HCT116 (cell line): ENCODE data around the gene CNTNAP5. TPM values are rescaled to one million over a fixed set of nuclear protein-coding genes. Genes with fewer than 3 reads are reported as not detected.

Source experiments
- ATAC-seq: fragments of 200-7000 bp; cut with Tn5 transposase; 2 replicates; pipeline ENCODE4 v1.9.1; 2020; ENCODE audit warnings: mild to moderate bottlenecking, moderate library complexity
- BruUV-seq: library from RNA; stranded (reverse); fragments of 400-500 nt; replicated peaks from 2 replicates; lab custom pipeline; 2021; lab: Mats Ljungman, UMichigan
- CTCF ChIA-PET: fragments of 300-600 bp; sonication (Branson Sonifier 250); formaldehyde crosslinking; loops from one replicate; lab custom pipeline; 2021; ENCODE audit warnings: antibody characterized with exemption; lab: Charles Lee
- POLR2A ChIA-PET: fragments of 300-600, 350-600 bp; sonication (Branson Sonifier 250); formaldehyde crosslinking; loops from one replicate; lab custom pipeline; 2021; ENCODE audit warnings: antibody characterized with exemption; lab: Charles Lee
- RAD21 ChIA-PET, 2 experiments: fragments of 300-600 bp; sonication (Branson Sonifier 250); formaldehyde crosslinking; loops; one replicate each; lab custom pipeline; 2023; ENCODE audit warnings: low total read pairs in 2 of 2; ENCODE audit not compliant: uncharacterized antibody in 2 of 2, unreplicated experiment in 2 of 2, low non-redundant PET in 1 of 2; lab: Charles Lee
- DNase-seq: peaks from one replicate; pipeline ENCODE4 v3.0.0-alpha.2; 2010; ENCODE audit warnings: low read depth, low spot score
- H2AFZ ChIP-seq: fragments of 200-600 bp; shearing (Covaris generic), sonication (generic); 2 replicates; pipeline ENCODE4 v1.6.1; 2017; ENCODE audit warnings: low read depth, mixed run types, mixed read lengths, antibody characterized with exemption, low read length; ENCODE audit not compliant: poor library complexity, severe bottlenecking
- H3K27ac ChIP-seq: 2 replicates; pipeline ENCODE4 v1.5.1; 2012; ENCODE audit warnings: low read depth, low read length
- H3K27me3 ChIP-seq: fragments of 200-600 bp; sonication (generic); 2 replicates; pipeline ENCODE4 v1.6.1; 2016; ENCODE audit warnings: mixed run types, low read length, mixed read lengths; ENCODE audit not compliant: insufficient read depth
- H3K36me3 ChIP-seq, 2 experiments: fragments of 200-500 bp in 1 of 2; fragments of 200-600 bp in 1 of 2; sonication (Bioruptor generic) in 1 of 2; sonication (generic) in 1 of 2; 2 replicates each; pipeline versions ENCODE4 v1.5.1 to v1.6.1; 2014 to 2016; ENCODE audit warnings: low read length in 2 of 2, inconsistent platforms in 1 of 2, mixed read lengths in 1 of 2, mixed run types in 1 of 2; ENCODE audit not compliant: insufficient read depth in 2 of 2, control insufficient read depth in 1 of 2
- H3K4me1 ChIP-seq, 2 experiments: fragments of 200-600 bp in 1 of 2; sonication (generic) in 1 of 2; 2 replicates each; pipeline versions ENCODE4 v1.5.1 to v1.6.1; 2012 to 2017; ENCODE audit warnings: low read length in 2 of 2, inconsistent platforms in 1 of 2, mild to moderate bottlenecking in 1 of 2, mixed read lengths in 1 of 2, mixed run types in 1 of 2, moderate library complexity in 1 of 2; ENCODE audit not compliant: insufficient read depth in 2 of 2, control insufficient read depth in 1 of 2
- H3K4me2 ChIP-seq: fragments of 200-600 bp; sonication (generic); 2 replicates; pipeline ENCODE4 v1.6.1; 2017; ENCODE audit warnings: mixed run types, low read length, mixed read lengths
- H3K4me3 ChIP-seq, 2 experiments: fragments of 200-600 bp in 1 of 2; sonication (generic) in 1 of 2; replicated peaks in 1 of 2; 2 replicates each; pipeline ENCODE4 v1.5.1; 2011 to 2016; ENCODE audit warnings: low read length in 2 of 2, control low read depth in 1 of 2, low read depth in 1 of 2, mild to moderate bottlenecking in 1 of 2, mixed read lengths in 1 of 2, mixed run types in 1 of 2
- H3K79me2 ChIP-seq: fragments of 200-600 bp; sonication (generic); 2 replicates; pipeline ENCODE4 v1.6.1; 2017; ENCODE audit warnings: mild to moderate bottlenecking, mixed run types, low read length, moderate library complexity, mixed read lengths; ENCODE audit not compliant: insufficient read depth
- H3K9ac ChIP-seq: fragments of 200-600 bp; sonication (generic); 2 replicates; pipeline ENCODE4 v1.6.1; 2016; ENCODE audit warnings: low read length, mixed read lengths
- H3K9me2 ChIP-seq: fragments of 200-600 bp; sonication (generic), shearing (Covaris generic); 2 replicates; pipeline ENCODE4 v1.6.1; 2017; ENCODE audit warnings: mixed run types, mild to moderate bottlenecking, moderate library complexity; ENCODE audit not compliant: insufficient read depth
- H3K9me3 ChIP-seq, 2 experiments: fragments of 200-500 bp in 1 of 2; fragments of 200-600 bp in 1 of 2; sonication (Bioruptor generic) in 1 of 2; sonication (generic) in 1 of 2; 2 replicates each; pipeline ENCODE4 v1.6.1; 2014 to 2017; ENCODE audit warnings: low read length in 2 of 2, mixed read lengths in 2 of 2, inconsistent platforms in 1 of 2, low read depth in 1 of 2, mild to moderate bottlenecking in 1 of 2, mixed run types in 1 of 2, moderate library complexity in 1 of 2; ENCODE audit not compliant: control insufficient read depth in 1 of 2, insufficient read depth in 1 of 2
- H4K20me1 ChIP-seq: fragments of 200-600 bp; sonication (generic), shearing (Covaris generic); 2 replicates; pipeline ENCODE4 v1.6.1; 2017; ENCODE audit warnings: mixed run types, mild to moderate bottlenecking, moderate library complexity; ENCODE audit not compliant: insufficient read depth
- CBX3 ChIP-seq: IDR thresholded peaks from 2 replicates; pipeline ENCODE4 v1.6.1; 2012; ENCODE audit warnings: low read depth
- CEBPB ChIP-seq: IDR thresholded peaks from 2 replicates; pipeline ENCODE4 v1.6.1; 2012; ENCODE audit warnings: low read depth
- EGR1 ChIP-seq: IDR thresholded peaks from 2 replicates; pipeline ENCODE4 v1.6.1; 2012; ENCODE audit warnings: low read depth
- ELF1 ChIP-seq: IDR thresholded peaks from 2 replicates; pipeline ENCODE4 v1.6.1; 2012; ENCODE audit warnings: low read depth, borderline replicate concordance
- EZH2 ChIP-seq: fragments of 200-600 bp; sonication (generic); IDR thresholded peaks from 2 replicates; pipeline ENCODE4 v1.6.1; 2017; ENCODE audit warnings: antibody characterized with exemption, mixed run types
- EZH2phosphoT487 ChIP-seq: fragments of 200-600 bp; IDR thresholded peaks from 2 replicates; pipeline ENCODE4 v1.6.1; 2018; ENCODE audit warnings: antibody characterized with exemption, borderline replicate concordance
- JUND ChIP-seq: IDR thresholded peaks from 2 replicates; pipeline ENCODE4 v1.6.1; 2012
- POLR2A ChIP-seq: IDR thresholded peaks from 2 replicates; pipeline ENCODE4 v1.7.0; 2011; ENCODE audit warnings: borderline replicate concordance; ENCODE audit not compliant: insufficient read depth, insufficient read length; ENCODE audit errors: extremely low read depth
- POLR2AphosphoS5 ChIP-seq: IDR thresholded peaks from 2 replicates; pipeline ENCODE4 v1.6.1; 2011; ENCODE audit warnings: mild to moderate bottlenecking, low read depth, low read length, moderate library complexity
- RAD21 ChIP-seq: IDR thresholded peaks from 2 replicates; pipeline ENCODE4 v1.6.1; 2012; ENCODE audit warnings: low read depth, mild to moderate bottlenecking
- REST ChIP-seq: IDR thresholded peaks from 2 replicates; pipeline ENCODE4 v1.6.1; 2012; ENCODE audit warnings: low read depth
- SP1 ChIP-seq: IDR thresholded peaks from 2 replicates; pipeline ENCODE4 v1.6.1; 2012; ENCODE audit warnings: low read depth
- SRF ChIP-seq: IDR thresholded peaks from 2 replicates; pipeline ENCODE4 v1.6.1; 2012; ENCODE audit warnings: low read depth
- TCF7L2 ChIP-seq: IDR thresholded peaks from 2 replicates; pipeline ENCODE4 v1.7.0; 2011; ENCODE audit warnings: borderline replicate concordance, inconsistent platforms; ENCODE audit not compliant: insufficient read depth, insufficient read length; ENCODE audit errors: extremely low read depth
- YY1 ChIP-seq: IDR thresholded peaks from 2 replicates; pipeline ENCODE4 v1.6.1; 2011; ENCODE audit warnings: low read length, low read depth, moderate library complexity, mild to moderate bottlenecking; ENCODE audit not compliant: insufficient replicate concordance; ENCODE audit errors: extremely low read depth
- ZFX ChIP-seq: fragments of 450-650 bp; IDR thresholded peaks from 2 replicates; pipeline ENCODE4 v1.6.1; 2017
- ZNF274 ChIP-seq: fragments of 200-500 bp; sonication (Bioruptor generic); IDR thresholded peaks from 2 replicates; pipeline ENCODE4 v1.6.1; 2014; ENCODE audit warnings: mild to moderate bottlenecking, low read depth, low read length, inconsistent platforms
- intact Hi-C: fragments of 100-400 bp; cut with micrococcal nuclease; formaldehyde crosslinking; loops from 2 replicates; pipeline ENCODE4 v1.10.0; 2022
- total RNA-seq: library from RNA; stranded (reverse); gene quantifications from one replicate; pipeline ENCODE4 v1.2.1, GENCODE V29; 2021; ENCODE audit not compliant: unreplicated experiment
- TF ChIP-seq, protein P1 (sequence below), 3 experiments: fragments of 200-600 bp in 1 of 3; sonication (generic) in 1 of 3; IDR thresholded peaks in 2 of 3; conservative IDR thresholded peaks in 1 of 3; 2 replicates each; pipeline ENCODE4 v1.5.1; 2012 to 2017; ENCODE audit warnings: low read depth in 2 of 3, low read length in 2 of 3, antibody characterized with exemption in 1 of 3, borderline replicate concordance in 1 of 3, control low read depth in 1 of 3, mild to moderate bottlenecking in 1 of 3, mixed read lengths in 1 of 3, mixed run types in 1 of 3, moderate library complexity in 1 of 3; ENCODE audit not compliant: insufficient read depth in 1 of 3
- TF ChIP-seq, protein P2 (sequence below): IDR thresholded peaks from 2 replicates; pipeline ENCODE4 v1.6.1; 2012

The CNTNAP5 gene
- total RNA-seq, 1 experiment from 2014 or later: not detected

- H2AFZ ChIP-seq: no peak overlapping the region
- TF ChIP-seq SP1 (no peak), EZH2phosphoT487 (no peak), EZH2 (no peak), ZNF274 (no peak), EGR1 (no peak), POLR2AphosphoS5 (no peak), CEBPB (no peak), TCF7L2 (no peak), ELF1 (no peak), SRF (no peak), RAD21 (no peak), POLR2A (no peak), REST (no peak), JUND (no peak), CBX3 (no peak), ZFX (no peak), YY1 (no peak)
- TF ChIP-seq, protein P1, sequence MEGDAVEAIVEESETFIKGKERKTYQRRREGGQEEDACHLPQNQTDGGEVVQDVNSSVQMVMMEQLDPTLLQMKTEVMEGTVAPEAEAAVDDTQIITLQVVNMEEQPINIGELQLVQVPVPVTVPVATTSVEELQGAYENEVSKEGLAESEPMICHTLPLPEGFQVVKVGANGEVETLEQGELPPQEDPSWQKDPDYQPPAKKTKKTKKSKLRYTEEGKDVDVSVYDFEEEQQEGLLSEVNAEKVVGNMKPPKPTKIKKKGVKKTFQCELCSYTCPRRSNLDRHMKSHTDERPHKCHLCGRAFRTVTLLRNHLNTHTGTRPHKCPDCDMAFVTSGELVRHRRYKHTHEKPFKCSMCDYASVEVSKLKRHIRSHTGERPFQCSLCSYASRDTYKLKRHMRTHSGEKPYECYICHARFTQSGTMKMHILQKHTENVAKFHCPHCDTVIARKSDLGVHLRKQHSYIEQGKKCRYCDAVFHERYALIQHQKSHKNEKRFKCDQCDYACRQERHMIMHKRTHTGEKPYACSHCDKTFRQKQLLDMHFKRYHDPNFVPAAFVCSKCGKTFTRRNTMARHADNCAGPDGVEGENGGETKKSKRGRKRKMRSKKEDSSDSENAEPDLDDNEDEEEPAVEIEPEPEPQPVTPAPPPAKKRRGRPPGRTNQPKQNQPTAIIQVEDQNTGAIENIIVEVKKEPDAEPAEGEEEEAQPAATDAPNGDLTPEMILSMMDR (IDR thresholded peaks at IDR 0.05 in 2 of 3, conservative IDR thresholded peaks at IDR 0.05 in 1 of 3; ENCODE audit: borderline replicate concordance in 1 of 3, insufficient read depth in 1 of 3, low read depth in 2 of 3, low read length in 2 of 3): no peak
- TF ChIP-seq, protein P2, sequence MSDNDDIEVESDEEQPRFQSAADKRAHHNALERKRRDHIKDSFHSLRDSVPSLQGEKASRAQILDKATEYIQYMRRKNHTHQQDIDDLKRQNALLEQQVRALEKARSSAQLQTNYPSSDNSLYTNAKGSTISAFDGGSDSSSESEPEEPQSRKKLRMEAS: no peak
- no peak overlapping the region for H3K4me3 ChIP-seq
- intact Hi-C loops: no loop called here
- no peak overlapping the region for H3K27ac ChIP-seq
- H3K27me3 ChIP-seq: no peaks in the 10 kb centered on the region
- H4K20me1 ChIP-seq: no peaks in the 10 kb centered on the region
- POLR2A ChIA-PET: no interaction called here
- H3K9me3 ChIP-seq: peaks cover 8 to 13% of the 10 kb centered on the region in 2 experiments; a peak in 2 of 4 replicates
- BruUV-seq: no TSS peak
- H3K9ac ChIP-seq: no peak overlapping the region
- ATAC-seq (no peak), DNase-seq (no peak)
- no peak overlapping the region for H3K4me2 ChIP-seq
- H3K36me3 ChIP-seq: no peaks in the 10 kb centered on the region
- no peaks in the 10 kb centered on the region for H3K9me2 ChIP-seq
- CTCF ChIA-PET: no interaction called here
- RAD21 ChIA-PET: no interaction called here
- H3K4me1 ChIP-seq: no peaks in the 10 kb centered on the region
- H3K79me2 ChIP-seq: no peaks in the 10 kb centered on the region
These were observed 585.8 kb downstream of the CNTNAP5 start for GRCh38 chr2:124610866-124611265.
